NCI-H1694 treated with DMSO at 0.1 percent for 48 hours (cell line): ENCODE results near the gene MAG.

Source experiments
- DNase-seq: peaks from one replicate; lab custom pipeline; 2025; lab: John Stamatoyannopoulos, UW

The MAG gene

GRCh38 chr19:35265126-35265899 lies 26.6 kb upstream of the MAG start:
- no peak for DNase-seq

DNA sequence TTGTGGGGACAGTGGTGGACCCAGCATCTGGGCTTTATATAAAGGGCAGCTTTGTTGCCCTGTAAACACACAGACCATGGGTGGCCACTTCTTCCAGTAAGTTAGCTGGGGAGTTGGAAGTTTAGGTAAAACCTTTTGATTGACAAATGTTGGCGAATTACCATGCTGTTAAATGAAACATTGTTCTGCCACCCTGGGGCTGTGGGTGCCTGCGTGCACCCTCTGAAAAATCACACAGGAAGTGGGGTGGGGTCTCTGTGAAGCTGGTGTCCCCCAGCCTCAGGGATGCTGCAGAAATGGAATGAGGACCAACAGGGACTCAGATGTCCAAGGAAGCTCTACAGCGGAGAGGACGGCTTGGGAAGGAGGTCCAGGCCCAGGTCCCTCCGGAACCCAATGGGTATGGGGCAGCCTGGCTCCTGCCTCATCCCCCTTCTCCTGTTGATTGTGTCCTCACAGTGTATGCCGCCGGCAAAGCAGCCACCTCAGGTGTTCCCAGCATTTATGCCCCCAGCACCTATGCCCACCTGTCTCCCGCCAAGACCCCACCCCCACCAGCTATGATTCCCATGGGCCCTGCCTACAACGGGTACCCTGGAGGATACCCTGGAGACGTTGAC lies 26.0 kb upstream of the MAG start:
- no peak for DNase-seq

GRCh38 chr19:35266520-35267352 lies 25.2 kb upstream of the MAG start:
- no peak for DNase-seq

DNA sequence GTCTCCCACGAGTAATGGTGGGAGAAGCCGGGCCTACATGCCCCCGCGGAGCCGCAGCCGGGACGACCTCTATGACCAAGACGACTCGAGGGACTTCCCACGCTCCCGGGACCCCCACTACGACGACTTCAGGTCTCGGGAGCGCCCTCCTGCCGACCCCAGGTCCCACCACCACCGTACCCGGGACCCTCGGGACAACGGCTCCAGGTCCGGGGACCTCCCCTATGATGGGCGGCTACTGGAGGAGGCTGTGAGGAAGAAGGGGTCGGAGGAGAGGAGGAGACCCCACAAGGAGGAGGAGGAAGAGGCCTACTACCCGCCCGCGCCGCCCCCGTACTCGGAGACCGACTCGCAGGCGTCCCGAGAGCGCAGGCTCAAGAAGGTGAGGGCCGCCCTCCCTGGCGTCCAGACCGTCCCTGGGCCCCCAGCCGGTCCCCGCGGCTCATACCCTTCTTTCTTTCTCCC lies 24.6 kb upstream of the MAG start:
- no peak for DNase-seq

- DNase-seq: peak; percentile 36
Observed at GRCh38 chr19:35267818-35268535, 24.0 kb upstream of the MAG start.

DNA sequence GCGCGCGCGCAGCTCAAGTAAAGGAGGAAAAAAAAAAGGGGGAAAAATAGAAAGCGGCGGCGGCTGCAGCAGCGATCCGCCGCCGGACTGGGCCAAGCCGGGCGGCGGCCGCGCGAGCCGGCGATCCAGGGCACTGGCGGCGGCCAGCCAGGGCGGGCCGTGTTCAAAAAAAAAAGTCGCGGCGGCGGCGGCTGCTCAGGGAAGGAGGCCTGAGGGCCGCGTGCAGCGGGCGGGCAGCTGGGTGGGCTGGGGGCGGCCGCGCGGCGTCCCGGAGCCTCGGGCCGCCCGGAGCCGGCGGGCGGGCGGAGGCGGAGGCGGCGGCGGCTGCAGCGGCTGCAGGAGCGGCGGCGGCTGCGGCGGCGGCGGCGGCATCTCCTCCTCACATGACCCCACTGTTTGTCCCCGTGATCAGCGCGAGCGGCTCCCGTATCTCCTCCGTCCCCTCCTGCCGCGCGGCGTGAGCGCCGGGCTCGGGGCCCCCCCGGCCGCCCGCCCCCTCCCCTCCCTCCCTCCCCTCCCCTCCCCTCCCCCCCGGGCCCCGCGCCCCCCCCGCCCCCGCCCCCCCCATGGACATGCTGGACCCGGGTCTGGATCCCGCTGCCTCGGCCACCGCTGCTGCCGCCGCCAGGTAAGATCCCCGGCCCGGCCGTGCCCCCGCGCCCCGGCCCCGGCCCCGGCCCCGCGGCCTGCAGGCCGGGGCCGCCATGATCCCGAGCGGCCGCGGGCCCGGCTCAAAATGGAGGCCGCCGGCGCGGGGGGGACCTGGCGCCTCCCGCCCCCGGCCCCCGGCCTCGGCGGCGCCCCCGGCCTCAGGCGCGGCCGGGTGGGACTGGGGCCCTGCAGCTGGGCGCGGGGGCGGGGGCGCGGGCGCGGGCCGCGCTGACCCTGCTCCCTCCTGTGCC lies 23.2 kb upstream of the MAG start, which contains the start of gene USF2:
TSS of gene USF2 (plus strand) at position 427 of the 902 bp plus-strand sequence. CDS start at position 567, 140 bp downstream.
- peak; percentile 36 for DNase-seq

DNA sequence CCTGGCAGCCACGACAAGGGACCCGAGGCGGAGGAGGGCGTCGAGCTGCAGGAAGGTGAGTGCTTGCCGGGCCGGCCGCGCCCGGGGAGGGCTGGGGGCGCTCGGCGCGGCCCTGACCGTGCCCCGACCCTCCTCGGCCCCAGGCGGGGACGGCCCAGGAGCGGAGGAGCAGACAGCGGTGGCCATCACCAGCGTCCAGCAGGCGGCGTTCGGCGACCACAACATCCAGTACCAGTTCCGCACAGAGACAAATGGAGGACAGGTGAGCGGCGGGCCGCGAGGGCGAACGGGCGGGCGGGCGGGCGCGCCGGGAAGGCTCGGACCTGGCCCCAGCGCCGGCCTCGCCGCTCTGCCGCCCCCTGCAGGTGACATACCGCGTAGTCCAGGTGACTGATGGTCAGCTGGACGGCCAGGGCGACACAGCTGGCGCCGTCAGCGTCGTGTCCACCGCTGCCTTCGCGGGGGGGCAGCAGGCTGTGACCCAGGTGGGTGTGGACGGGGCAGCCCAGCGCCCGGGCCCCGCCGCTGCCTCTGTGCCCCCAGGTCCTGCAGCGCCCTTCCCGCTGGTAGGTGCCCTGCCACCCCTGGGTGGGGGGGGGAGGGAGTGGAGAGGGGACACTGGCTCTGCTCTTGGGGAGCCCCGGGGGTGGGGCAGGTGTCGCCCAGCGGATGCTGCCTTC lies 22.4 kb upstream of the MAG start:
- peak; percentile 33 for DNase-seq

DNA sequence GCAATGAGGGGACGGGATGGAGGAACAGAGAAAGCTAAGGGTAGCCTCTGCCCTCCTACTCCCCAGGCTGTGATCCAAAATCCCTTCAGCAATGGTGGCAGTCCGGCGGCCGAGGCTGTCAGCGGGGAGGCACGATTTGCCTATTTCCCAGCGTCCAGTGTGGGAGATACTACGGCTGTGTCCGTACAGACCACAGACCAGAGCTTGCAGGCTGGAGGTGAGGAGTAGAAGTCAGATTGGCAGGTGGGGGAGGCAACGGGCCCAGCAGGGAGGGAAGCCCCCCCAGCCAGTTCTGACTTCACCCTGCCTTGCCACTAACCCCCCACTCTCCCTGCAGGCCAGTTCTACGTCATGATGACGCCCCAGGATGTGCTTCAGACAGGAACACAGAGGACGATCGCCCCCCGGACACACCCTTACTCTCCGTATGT lies 21.6 kb upstream of the MAG start:
- DNase-seq: no peak

DNA sequence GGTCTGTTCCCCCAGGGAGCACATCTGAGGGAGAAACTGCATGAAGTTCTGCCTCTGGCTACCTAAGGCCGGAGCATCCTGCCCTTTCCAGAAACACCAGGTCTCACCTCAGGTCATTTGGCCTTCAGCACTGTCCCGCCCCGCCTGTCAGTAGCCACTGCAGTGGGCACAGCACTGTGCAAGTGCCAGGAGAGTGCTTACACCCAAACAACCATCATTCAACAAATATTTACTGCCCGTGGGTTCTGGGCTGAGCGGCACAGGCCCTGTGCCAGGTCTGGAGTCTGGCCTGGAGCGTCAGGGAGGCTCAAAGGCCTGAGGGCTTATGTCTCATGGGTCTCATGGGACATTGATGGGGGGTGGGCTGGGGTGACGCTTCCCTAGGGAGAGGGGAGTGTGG lies 20.4 kb upstream of the MAG start:
- no peak for DNase-seq

DNA sequence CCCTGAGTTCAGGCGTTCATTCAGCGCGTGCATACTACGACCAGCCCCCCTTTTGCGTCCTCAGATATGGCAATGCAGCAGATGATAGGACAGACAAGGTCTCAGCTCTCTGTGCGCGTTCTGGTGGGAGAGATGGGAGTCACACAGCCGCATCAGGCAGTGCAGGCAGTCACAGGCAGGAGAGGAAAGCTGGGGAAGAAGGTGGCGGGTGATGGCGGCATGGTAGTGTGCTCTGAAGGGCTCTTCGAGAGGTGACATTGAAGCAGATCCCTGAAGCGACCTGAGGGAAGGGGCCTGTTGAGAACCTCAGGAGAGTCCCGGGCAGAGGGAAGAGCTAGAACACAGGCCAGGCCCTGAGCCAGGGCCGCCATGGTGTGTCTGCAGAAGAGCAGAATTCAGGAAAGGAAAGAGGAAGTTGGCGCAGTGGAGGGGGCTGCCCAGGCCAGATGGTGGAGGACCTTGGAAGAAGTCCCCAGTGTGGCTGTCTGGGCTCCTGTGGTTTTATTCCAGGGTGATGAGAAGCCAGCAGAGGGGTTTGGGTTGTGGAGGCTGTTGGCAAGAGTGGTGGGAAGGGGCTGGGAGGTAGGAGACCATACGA lies 19.7 kb upstream of the MAG start:
- DNase-seq: no peak

GRCh38 chr19:35272954-35273649 lies 18.9 kb upstream of the MAG start:
- no peak for DNase-seq

DNA sequence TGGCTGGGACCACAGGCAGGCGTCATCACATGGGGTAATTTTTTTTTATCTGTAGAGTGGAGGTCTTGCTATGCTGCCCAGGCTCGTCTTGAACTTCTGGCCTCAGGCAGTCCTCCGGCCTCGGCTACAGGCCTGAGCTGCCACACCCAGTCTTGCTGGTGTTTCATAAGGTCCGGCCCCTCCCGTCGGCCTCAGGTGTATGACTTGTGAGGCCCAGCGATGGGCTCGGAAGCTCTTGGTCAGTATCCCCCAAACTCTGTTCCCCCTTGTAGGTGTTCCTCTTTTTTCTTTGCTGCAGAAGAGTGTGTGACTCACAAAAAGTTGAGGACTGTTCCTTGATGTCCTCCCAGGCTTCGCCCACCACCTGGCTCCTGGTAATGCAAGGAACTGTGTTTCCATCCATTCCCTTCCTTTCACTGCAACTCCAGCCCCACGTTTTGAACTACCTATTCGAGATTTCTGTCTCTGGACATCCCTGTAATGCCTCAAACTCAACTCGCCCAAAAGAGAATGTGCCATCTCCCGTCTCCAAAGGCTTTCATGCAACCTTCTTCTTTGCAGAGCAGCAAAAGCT lies 18.2 kb upstream of the MAG start:
- DNase-seq: no peak

GRCh38 chr19:35274323-35274722 lies 17.6 kb upstream of the MAG start:
- no peak for DNase-seq

DNA sequence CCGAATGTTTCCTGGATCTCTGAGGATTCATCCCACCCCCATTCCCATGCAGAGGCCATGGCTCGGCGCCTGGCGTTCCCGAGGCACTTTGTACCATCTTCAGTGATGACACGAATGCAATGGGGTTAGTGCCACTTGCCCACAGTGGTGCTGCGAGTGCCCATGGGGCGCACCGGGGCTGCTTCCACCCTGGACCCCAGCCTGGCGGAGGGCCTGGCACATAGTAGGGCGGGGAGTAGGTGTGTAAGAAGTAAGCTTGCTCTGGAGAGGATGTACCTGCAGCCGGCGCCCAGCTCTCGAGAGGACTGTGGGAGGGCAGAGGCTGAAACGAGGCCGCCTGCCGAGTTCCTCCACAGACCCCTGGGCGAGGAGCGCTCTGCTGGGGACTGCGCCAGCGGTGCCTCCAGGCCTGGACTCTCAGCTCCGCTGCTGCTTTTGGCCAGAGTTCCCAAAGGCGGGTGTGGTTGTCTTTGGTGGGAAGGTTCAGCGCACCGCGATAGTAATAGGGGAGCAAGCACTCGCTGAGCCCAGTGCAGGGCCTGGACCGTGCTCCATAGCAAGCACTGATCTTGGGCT lies 15.2 kb upstream of the MAG start:
- no peak for DNase-seq

DNA sequence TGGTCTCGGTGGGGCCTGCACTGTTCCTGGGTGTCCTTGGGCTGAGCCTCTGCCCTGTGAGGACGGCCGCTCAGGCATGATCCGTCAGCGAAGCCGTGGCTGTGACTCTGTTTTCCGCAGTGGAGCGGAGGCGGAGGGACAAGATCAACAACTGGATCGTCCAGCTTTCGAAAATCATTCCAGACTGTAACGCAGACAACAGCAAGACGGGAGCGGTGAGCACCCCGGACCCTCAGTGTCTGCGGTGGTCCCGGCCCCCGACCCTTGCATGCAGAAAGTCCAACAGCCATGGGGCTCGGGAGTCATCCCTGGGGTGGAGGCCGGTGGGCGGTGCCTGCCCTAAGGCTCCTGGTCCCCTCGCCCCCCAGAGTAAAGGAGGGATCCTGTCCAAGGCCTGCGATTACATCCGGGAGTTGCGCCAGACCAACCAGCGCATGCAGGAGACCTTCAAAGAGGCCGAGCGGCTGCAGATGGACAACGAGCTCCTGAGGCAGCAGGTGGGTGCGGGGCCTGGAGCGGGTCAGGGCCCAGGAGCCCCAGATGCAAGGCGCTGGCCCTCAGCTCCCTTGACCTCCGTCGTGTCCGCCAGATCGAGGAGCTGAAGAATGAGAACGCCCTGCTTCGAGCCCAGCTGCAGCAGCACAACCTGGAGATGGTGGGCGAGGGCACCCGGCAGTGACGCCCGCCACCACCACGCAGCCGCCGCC lies 13.2 kb upstream of the MAG start:
- DNase-seq: no peak

DNA sequence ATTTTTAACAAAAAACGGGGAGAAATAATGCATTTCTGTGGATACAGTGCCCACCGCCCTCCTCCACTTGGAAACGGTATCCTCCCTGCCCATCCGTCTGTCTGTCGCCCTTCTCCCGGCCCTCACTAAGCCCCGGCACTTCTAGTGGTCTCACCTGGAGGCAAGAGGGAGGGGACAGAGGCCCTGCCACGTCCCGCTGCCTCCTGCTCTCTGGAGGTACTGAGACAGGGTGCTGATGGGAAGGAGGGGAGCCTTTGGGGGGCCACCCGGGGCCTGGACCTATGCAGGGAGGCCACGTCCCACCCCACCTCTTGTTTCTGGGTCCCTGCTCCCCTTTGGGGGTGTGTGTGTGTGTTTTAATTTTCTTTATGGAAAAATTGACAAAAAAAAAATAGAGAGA lies 12.6 kb upstream of the MAG start:
- DNase-seq: no peak

DNA sequence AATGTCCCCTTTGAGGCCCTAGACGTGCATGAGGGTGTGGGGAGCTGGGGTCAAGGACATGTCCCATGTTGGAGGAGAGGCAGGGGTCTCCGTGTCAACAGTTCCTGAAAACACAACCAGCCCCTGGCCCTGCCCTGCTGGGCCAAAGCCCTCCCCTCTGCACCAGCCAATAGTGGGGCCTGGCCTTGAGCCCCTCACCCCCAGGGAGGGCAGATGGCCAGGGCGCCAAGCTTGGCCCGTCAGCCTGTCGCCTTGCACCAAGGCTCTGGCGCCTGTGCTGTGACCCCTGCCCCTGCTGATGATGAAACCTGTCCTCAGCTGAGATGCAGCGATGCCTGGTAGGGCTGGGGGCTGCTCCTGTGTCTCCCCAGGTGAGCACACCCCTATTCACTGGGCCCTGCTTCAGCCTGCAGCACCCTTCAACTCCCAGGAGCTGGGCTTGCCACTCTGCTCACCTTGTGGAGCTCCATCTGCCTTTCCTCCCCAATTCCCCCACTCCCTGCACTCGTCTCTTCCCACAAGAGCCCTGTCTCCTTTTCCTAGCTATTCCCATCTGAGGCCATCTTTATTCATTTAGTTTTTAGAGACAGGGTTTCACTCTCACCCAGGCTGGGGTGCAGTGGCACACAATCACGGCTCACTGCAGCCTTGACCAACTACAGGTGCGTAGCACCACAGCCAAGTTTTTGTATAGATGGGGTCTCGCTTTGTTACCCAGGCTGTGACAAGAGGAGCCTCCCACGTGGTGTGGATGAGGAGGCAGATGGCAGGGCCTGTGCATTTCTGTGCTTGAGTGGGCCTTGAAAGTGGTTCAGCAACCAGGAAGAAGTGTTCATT lies 11.8 kb upstream of the MAG start:
- no peak for DNase-seq
